ENCODE data around the gene BUD31.

DNA sequence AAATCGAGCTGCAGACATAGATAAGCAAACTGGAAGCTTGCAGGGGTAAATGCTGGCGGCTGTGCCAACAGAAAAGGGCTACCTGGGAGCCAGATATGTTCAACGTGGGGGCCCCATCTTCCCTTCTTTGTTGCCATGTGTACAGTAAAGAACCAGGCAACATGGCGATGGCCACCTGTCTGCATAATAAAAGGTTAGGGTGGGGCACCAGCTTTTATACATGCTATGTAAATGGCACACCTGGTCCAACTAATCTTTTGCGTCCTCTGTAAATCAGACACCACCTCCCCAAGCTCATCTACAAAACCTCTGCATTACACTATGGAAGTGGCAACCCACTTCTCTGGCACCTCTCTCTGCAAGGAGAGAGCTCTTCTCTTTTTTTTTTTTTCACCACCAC, 13.9 kb downstream of the BUD31 start:
- TF ChIP-seq, protein P1, sequence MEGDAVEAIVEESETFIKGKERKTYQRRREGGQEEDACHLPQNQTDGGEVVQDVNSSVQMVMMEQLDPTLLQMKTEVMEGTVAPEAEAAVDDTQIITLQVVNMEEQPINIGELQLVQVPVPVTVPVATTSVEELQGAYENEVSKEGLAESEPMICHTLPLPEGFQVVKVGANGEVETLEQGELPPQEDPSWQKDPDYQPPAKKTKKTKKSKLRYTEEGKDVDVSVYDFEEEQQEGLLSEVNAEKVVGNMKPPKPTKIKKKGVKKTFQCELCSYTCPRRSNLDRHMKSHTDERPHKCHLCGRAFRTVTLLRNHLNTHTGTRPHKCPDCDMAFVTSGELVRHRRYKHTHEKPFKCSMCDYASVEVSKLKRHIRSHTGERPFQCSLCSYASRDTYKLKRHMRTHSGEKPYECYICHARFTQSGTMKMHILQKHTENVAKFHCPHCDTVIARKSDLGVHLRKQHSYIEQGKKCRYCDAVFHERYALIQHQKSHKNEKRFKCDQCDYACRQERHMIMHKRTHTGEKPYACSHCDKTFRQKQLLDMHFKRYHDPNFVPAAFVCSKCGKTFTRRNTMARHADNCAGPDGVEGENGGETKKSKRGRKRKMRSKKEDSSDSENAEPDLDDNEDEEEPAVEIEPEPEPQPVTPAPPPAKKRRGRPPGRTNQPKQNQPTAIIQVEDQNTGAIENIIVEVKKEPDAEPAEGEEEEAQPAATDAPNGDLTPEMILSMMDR (IDR thresholded peaks at IDR 0.05): no peak
- no peak for TF ChIP-seq POLR2AphosphoS5 (IDR thresholded peaks at IDR 0.05)
